ENCODE results near the gene EYA2.

Gene EYA2

GRCh38 chr20:47004179-47004578 is 109.5 kb downstream of the EYA2 start:
- H3K27ac ChIP-seq: no peak overlapping the region
- H3K27me3 ChIP-seq: peaks cover 0 to 5% of the 10 kb centered on the region in 2 donors
- no peak for DNase-seq
- TF ChIP-seq CTCF (IDR thresholded peaks at IDR 0.05): no peak
- H3K4me1 ChIP-seq: no peaks in the 10 kb centered on the region
- intact Hi-C loops (cut with DNase I; ENCODE audit: low total_unique reads): no loop called here
- H3K4me3 ChIP-seq: no peak overlapping the region
- no peaks in the 10 kb centered on the region for H3K9me3 ChIP-seq
- peaks cover 0 to 25% (median 6%) of the 10 kb centered on the region in 3 donors for H3K36me3 ChIP-seq

GRCh38 chr20:47007826-47008655 is 113.4 kb downstream of the EYA2 start:
- no peak for DNase-seq
- Histone ChIP-seq H3K27ac (no peak overlapping the region), H3K4me1 (no peaks in the 10 kb centered on the region), H3K4me3 (no peak overlapping the region), H3K27me3 (peaks cover 0 to 6% of the 10 kb centered on the region in 2 donors), H3K9me3 (no peaks in the 10 kb centered on the region), H3K36me3 (peaks cover 0 to 25% (median 10%) of the 10 kb centered on the region in 3 donors)
- no peak for TF ChIP-seq CTCF (IDR thresholded peaks at IDR 0.05)
- intact Hi-C loops (cut with DNase I; ENCODE audit: low total_unique reads): no loop called here

GRCh38 chr20:47008842-47009518 is 114.3 kb downstream of the EYA2 start:
- H3K36me3 ChIP-seq: peaks cover 0 to 24% (median 10%) of the 10 kb centered on the region in 3 donors
- no peaks in the 10 kb centered on the region for H3K4me1 ChIP-seq
- H3K27ac ChIP-seq: no peak overlapping the region
- intact Hi-C loops (cut with DNase I; ENCODE audit: low total_unique reads): no loop called here
- H3K4me3 ChIP-seq: no peak overlapping the region
- H3K9me3 ChIP-seq: no peaks in the 10 kb centered on the region
- DNase-seq: no peak
- no peak for TF ChIP-seq CTCF (IDR thresholded peaks at IDR 0.05)
- peaks cover 0 to 12% of the 10 kb centered on the region in 2 donors for H3K27me3 ChIP-seq

- no peak for DNase-seq
- Histone ChIP-seq H3K4me1 (no peaks in the 10 kb centered on the region), H3K4me3 (no peak overlapping the region), H3K9me3 (no peaks in the 10 kb centered on the region), H3K36me3 (peaks cover 0 to 21% (median 6%) of the 10 kb centered on the region in 3 donors), H3K27me3 (peaks cover 0 to 12% of the 10 kb centered on the region in 2 donors), H3K27ac (no peak overlapping the region)
- intact Hi-C loops (cut with DNase I; ENCODE audit: low total_unique reads): no loop called here
- TF ChIP-seq CTCF (IDR thresholded peaks at IDR 0.05): no peak
Observed at GRCh38 chr20:47009784-47010183, 115.1 kb downstream of the EYA2 start.

GRCh38 chr20:47011984-47012383 is 117.3 kb downstream of the EYA2 start:
- DNase-seq: no peak
- TF ChIP-seq CTCF (IDR thresholded peaks at IDR 0.05): no peak
- Histone ChIP-seq H3K4me1 (no peaks in the 10 kb centered on the region), H3K36me3 (peaks cover 0 to 4% (median 2%) of the 10 kb centered on the region in 3 donors), H3K9me3 (no peaks in the 10 kb centered on the region), H3K27me3 (peaks cover 0 to 14% of the 10 kb centered on the region in 2 donors), H3K4me3 (no peak overlapping the region), H3K27ac (no peak overlapping the region)
- intact Hi-C loops (cut with DNase I; ENCODE audit: low total_unique reads): no loop called here

Data from tibial artery (tissue), 4 donors.